ENCODE measurements around the gene PRIMPOL. TPM values are rescaled to one million over a fixed set of nuclear protein-coding genes. Genes with fewer than 3 reads are reported as not detected.

The PRIMPOL gene
- total and polyA plus RNA-seq, 9 of the 15 experiments (the other 6 are each of a cell fraction or from before 2014, with no cell fraction given) = 11.0 to 32.0 (median 16.1) TPM

DNA sequence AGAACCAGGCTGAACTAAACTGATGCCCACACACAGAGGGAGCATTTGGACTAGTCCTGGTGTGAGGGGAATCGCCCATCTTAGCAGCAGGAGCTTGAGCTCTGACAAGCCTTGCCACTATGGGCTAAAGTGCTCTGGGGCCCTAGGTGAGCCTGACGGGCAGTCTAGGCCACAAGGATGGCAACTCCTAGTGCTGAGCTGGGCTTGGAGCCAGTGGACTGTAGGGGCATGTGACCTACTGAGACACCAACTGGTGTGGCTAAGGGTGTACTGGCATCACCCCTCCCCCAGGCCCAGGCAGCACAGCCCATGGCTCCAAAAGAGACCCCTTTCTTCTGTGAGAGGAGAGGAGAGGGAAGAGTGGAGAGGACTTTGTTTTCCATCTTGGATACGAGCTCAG is 69.9 kb downstream of the PRIMPOL start:
- 88% methylated on average over 3 of the region's 3 CpGs for WGBS (ENCODE audit: insufficient coverage, low coverage, missing lambda C conversion rate)

DNA sequence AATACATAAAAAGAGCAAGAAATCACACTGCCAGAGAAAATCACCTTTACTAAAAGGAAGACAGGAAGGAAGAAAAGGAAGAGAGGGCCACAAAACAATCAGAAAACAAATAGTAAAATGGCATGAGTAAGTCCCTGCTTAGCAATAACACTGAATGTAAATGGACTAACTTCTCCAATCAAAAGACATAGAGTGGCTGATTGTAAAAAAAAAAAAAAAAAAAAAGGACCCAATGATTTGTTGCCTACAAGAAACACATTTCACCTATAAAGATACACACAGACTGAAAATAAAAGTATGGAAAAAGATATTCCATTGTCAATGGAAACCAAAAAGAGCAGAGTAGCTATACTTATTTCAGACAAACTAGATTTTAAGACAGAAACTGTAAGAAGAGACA is 71.7 kb downstream of the PRIMPOL start:
- no peak for FAIRE-seq
- Histone ChIP-seq H2AFZ (ENCODE audit: low read depth, low read length) (no peak overlapping the region), H3K27me3 (ENCODE audit: control insufficient read depth in 2 of 2, insufficient read depth in 2 of 2, low read length in 2 of 2) (no peaks in the 10 kb centered on the region), H3K9ac (ENCODE audit: insufficient read depth in 1 of 2, low read depth in 2 of 2, low read length in 2 of 2) (no peak overlapping the region), H4K20me1 (replicated peaks; ENCODE audit: control insufficient read depth, insufficient read depth, low read length) (no peaks in the 10 kb centered on the region; the same call in 1 of the 2 replicates), H3K36me3 (ENCODE audit: control insufficient read depth, insufficient read depth, low read length) (peaks cover 95% of the 10 kb centered on the region), H3K9me3 (replicated peaks; ENCODE audit: control insufficient read depth, insufficient read depth, low read depth, low read length) (no peaks in the 10 kb centered on the region), H3K9me1 (ENCODE audit: control insufficient read depth, insufficient read depth, low read length) (no peaks in the 10 kb centered on the region), H3K4me2 (ENCODE audit: insufficient read depth, low read length) (no peak overlapping the region), H3K4me1 (replicated peaks in 1 of 2; ENCODE audit: control insufficient read depth in 2 of 2, insufficient read depth in 2 of 2, low read length in 2 of 2) (no peaks in the 10 kb centered on the region), H3K79me2 (ENCODE audit: control insufficient read depth, insufficient read depth, low read length) (peaks cover 30% of the 10 kb centered on the region; the same call in 2 of the 3 replicates), H3K4me3 (no peak overlapping the region), H3K27ac (ENCODE audit: extremely low read depth, low read depth, low read length) (no peak overlapping the region)
- BruUV-seq (replicated peaks) = no TSS peak
- DNase-seq (ENCODE audit: extremely low read depth in 1 of 4, low spot score in 3 of 4) = no peak
- intact Hi-C loops (cut with micrococcal nuclease) = no loop called here
- ATAC-seq = no peak
- ChIA-PET CTCF (ENCODE audit: low intra/inter-chr PET ratio) (no interaction called here), POLR2A (interaction anchor here (0.7 kb wide), 1 partner anchor 73 kb away, joined by 4 read pairs; the partner anchor contains the start of gene CASP3)
- TF ChIP-seq ZNF239 (CRISPR knock-in tag; IDR thresholded peaks at IDR 0.05) (no peak), ZNF507 (tag; conservative IDR thresholded peaks at IDR 0.05) (peak; percentile 89), NBN (IDR thresholded peaks at IDR 0.05; ENCODE audit: low read depth) (no peak), ZNF354B (CRISPR knock-in tag; IDR thresholded peaks at IDR 0.05) (peak; percentile 48; the same call in 1 of the 2 replicates), ZNF384 (IDR thresholded peaks at IDR 0.05; ENCODE audit: low read depth, low read length) (peak; percentile 49; the same call in 1 of the 2 replicates)
- in situ Hi-C loops (cut with MboI) = no loop called here

More for the DNA sequence above, 69.9 kb downstream of the PRIMPOL start:
- H3K4me2 ChIP-seq (ENCODE audit: insufficient read depth, low read length) = no peak overlapping the region
- no peak overlapping the region for H3K4me3 ChIP-seq
- in situ Hi-C loops (cut with MboI) (no loop called here), intact Hi-C loops (cut with micrococcal nuclease) (no loop called here)
- no peaks in the 10 kb centered on the region for H3K27me3 ChIP-seq (ENCODE audit: control insufficient read depth in 2 of 2, insufficient read depth in 2 of 2, low read length in 2 of 2)
- no peak overlapping the region for H2AFZ ChIP-seq (ENCODE audit: low read depth, low read length)
- H3K79me2 ChIP-seq (ENCODE audit: control insufficient read depth, insufficient read depth, low read length) = peaks cover 29% of the 10 kb centered on the region; the same call in 2 of the 3 replicates
- H3K36me3 ChIP-seq (ENCODE audit: control insufficient read depth, insufficient read depth, low read length) = peaks cover 94% of the 10 kb centered on the region
- ATAC-seq (no peak; the same call in 1 of the 3 replicates), FAIRE-seq (no peak), DNase-seq (ENCODE audit: extremely low read depth in 1 of 4, low spot score in 3 of 4) (no peak)
- H3K9me1 ChIP-seq (ENCODE audit: control insufficient read depth, insufficient read depth, low read length) = no peaks in the 10 kb centered on the region
- peak overlapping the region in 1 of 2 experiments; percentile 29; a peak in 1 of 4 replicates for H3K9ac ChIP-seq (ENCODE audit: insufficient read depth in 1 of 2, low read depth in 2 of 2, low read length in 2 of 2)
- H3K4me1 ChIP-seq (replicated peaks in 1 of 2; ENCODE audit: control insufficient read depth in 2 of 2, insufficient read depth in 2 of 2, low read length in 2 of 2) = no peaks in the 10 kb centered on the region
- no TSS peak for BruUV-seq (replicated peaks)
- H4K20me1 ChIP-seq (replicated peaks; ENCODE audit: control insufficient read depth, insufficient read depth, low read length) = no peaks in the 10 kb centered on the region; the same call in 1 of the 2 replicates
- no peak overlapping the region for H3K27ac ChIP-seq (ENCODE audit: extremely low read depth, low read depth, low read length)
- ChIA-PET POLR2A (interaction anchor here (1.2 kb wide), 1 partner anchor 14 kb away, joined by 3 read pairs; the partner anchor contains the start of gene CENPU), CTCF (ENCODE audit: low intra/inter-chr PET ratio) (no interaction called here)
- TF ChIP-seq LCOR (CRISPR knock-in tag; IDR thresholded peaks at IDR 0.05) (no peak), SAFB2 (IDR thresholded peaks at IDR 0.05; ENCODE audit: borderline replicate concordance, low read depth, low read length, severe bottlenecking) (no peak), HMGN3 (IDR thresholded peaks at IDR 0.05; ENCODE audit: borderline replicate concordance, extremely low read depth, insufficient read length, low read depth, low read length) (no peak), DDX20 (tag; IDR thresholded peaks at IDR 0.05; ENCODE audit: low read depth) (no peak), DNMT1 (IDR thresholded peaks at IDR 0.05) (no peak), ZNF444 (CRISPR knock-in tag; IDR thresholded peaks at IDR 0.05) (no peak)
- H3K9me3 ChIP-seq (replicated peaks; ENCODE audit: control insufficient read depth, insufficient read depth, low read depth, low read length) = no peaks in the 10 kb centered on the region

Measured in K562 (cell line).